LNCAP (cell line): Measurements from ENCODE around the gene RIPPLY2.

ENCODE experiments used
- TF ChIP-seq, protein P1 (sequence below): fragments of 450-650 bp; IDR thresholded peaks from 2 replicates; pipeline ENCODE4 v1.5.1; 2017; ENCODE audit warnings: mild to moderate bottlenecking

RIPPLY2 gene

DNA sequence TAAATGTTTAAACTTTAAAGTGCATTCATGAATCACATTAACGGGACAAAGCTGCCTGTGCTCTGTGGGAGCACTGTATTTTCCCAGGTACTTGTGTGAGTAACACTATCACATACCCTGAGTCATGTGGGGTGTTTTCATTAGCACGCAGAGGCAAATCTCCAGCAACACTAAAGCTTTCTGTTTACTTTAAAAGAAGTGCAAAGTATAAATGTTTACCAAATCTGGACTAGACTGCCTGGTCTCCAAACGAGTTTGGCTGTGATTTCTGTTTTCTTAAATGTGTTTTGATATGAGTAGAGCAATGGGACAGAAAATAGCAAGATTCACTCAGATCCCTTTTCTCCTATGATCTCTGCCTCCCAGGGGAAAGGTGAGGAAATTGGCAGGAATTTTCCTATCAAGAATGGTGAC, 28.8 kb upstream of the RIPPLY2 start:
- TF ChIP-seq, protein P1, sequence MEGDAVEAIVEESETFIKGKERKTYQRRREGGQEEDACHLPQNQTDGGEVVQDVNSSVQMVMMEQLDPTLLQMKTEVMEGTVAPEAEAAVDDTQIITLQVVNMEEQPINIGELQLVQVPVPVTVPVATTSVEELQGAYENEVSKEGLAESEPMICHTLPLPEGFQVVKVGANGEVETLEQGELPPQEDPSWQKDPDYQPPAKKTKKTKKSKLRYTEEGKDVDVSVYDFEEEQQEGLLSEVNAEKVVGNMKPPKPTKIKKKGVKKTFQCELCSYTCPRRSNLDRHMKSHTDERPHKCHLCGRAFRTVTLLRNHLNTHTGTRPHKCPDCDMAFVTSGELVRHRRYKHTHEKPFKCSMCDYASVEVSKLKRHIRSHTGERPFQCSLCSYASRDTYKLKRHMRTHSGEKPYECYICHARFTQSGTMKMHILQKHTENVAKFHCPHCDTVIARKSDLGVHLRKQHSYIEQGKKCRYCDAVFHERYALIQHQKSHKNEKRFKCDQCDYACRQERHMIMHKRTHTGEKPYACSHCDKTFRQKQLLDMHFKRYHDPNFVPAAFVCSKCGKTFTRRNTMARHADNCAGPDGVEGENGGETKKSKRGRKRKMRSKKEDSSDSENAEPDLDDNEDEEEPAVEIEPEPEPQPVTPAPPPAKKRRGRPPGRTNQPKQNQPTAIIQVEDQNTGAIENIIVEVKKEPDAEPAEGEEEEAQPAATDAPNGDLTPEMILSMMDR = no peak

DNA sequence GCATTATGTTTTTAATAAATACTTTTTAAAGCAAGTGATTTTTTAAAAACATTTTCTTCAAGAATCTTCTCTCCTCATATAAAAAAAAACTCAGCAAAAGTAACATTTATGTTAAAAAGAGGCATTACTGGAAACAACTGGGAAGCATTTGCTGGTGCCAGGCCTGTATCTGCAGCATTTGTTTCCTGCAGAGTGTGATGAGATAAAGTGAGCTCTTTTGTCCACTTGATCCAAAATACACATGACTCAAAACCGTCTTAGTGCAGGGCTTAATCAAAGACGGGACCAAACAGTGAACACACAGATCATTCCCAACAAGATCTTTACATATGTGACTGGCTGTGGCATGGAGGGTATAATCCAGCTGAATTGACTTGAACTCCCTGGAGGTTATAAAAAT, 28.3 kb upstream of the RIPPLY2 start:
- TF ChIP-seq, protein P1 = no peak

DNA sequence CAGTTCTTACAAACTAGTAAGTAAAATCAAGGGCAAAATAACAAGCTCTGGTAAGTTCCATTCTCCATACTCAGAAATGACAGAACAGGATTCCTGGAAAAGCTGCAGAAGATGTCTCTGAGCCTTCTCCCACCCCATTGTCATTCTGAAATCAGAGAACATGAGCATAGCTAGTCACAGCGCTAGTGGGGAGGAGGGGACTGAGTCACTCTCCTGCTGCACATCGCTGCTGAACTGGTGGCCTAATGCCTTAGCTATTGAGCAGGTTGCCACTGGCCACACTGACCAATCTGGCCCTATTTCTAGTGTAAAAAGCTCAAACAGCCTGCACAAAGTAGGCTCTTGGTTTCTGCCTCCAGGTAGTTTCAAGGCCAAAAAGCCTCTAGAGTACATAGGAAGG, 26.1 kb upstream of the RIPPLY2 start:
- TF ChIP-seq, protein P1 = no peak

DNA sequence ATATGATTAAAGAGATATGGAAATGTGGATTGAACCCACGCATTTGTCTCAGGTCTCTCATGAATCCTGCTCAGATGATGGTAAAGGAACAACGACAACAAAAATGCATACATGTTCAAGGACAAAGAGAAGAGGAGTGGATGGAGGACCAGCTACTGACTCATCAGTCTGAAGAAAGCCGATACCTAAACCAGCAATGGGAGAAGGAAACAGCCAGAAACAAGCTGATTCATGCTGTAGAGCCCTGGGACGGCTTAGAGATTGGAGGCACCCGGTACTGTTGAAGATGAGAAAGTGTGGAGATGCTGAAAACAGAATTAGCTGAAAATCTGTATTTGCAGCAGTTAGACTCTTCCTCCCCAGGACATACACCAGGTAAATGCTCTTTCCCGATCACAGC, 14.4 kb upstream of the RIPPLY2 start:
- TF ChIP-seq, protein P1 = no peak

DNA sequence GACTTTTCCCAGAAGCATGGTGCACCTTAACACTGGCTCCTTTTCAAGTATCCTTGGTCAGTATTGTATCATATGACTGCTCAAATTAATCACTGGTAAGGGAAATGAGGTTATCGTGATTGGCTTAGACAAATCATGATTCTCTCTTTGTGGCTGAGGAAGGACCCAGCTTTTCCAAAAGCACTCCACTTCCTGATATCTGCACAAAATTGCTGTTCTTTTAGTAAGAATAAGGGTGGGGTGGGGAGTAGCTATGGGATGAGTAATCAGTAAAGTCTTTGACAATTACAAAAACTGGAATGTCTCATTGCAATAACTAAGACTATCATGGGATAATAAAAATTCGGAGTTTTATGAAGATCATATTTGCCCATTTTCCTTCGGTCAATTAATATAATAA, 9.0 kb upstream of the RIPPLY2 start:
- TF ChIP-seq, protein P1 = no peak

DNA sequence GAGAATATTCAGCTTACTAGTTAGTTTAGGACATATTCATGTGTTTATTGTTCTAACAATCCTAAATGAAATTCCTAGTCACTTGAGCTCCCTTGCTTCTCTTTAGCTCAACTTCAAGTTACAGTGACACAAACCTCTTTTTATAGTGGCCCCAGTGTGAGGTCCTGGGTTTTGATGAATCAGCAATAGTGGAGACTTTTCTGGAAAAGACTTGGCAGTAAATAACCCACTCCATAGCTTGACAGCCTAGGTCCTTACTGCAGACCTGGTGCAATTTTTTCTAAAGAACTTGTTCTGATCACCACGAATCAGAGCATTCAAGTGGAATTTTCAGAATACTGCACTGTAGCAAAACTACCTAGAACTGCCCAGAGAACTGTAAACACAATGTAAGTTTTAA, 6.9 kb upstream of the RIPPLY2 start:
- TF ChIP-seq, protein P1 = no peak

DNA sequence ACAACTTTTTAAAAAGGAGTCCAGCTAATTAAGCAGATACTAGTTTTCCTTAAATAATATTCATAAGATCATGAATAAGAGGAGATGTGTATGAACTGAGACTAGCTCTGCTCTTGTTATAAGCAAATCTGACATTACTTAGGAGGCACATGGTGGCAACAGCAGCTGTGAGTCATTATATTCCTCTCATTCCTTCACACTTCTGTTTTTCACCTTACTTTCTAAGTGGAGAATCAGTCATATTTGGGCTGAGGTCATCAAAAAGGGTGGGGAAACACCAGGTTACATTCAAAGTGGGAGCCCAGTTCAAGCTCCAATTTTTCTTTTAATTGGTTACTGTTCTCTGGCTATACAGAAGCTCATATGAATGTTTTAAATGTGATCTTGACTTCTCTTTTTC, 6.0 kb upstream of the RIPPLY2 start:
- TF ChIP-seq, protein P1 = no peak

DNA sequence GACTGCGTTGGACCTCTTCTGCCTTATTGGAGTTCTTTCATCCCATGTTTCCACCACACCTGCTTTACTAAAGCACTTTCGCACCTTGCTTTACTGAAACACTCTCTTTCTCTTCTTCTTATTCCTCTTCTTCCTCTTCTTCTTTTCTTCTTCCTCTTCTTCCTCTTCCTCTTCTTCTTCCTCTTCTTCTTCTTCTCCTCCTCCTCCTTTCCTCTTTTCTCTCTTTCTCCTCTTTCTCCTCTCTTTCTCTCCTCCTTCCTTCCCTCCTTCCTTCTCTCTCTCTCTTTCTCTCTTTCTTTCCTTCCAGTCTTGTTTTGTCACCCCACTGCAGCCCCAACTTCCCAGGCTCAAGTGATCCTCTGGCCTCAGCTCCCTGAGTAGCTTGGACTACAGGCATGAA, 4.0 kb upstream of the RIPPLY2 start:
- TF ChIP-seq, protein P1 = no peak
